ENCODE results near the gene WDR47. TPM values are rescaled to one million over a fixed set of nuclear protein-coding genes. Genes with fewer than 3 reads are reported as not detected.

The WDR47 gene
- total and polyA plus RNA-seq, 10 of the 15 experiments (the other 5 are each of a cell fraction or from before 2014, with no cell fraction given), result 2.4 to 9.7 (median 5.9) TPM

- TF ChIP-seq CTCF (IDR thresholded peaks at IDR 0.05 in 2 of 3, conservative IDR thresholded peaks at IDR 0.05 in 1 of 3; ENCODE audit: control insufficient read depth in 2 of 3, extremely low read depth in 1 of 3, insufficient read depth in 1 of 3, low read depth in 3 of 3, low read length in 3 of 3) (no peak), EED (IDR thresholded peaks at IDR 0.05; ENCODE audit: low read depth) (no peak), SUZ12 (IDR thresholded peaks at IDR 0.05; ENCODE audit: unreplicated experiment) (no peak), GATAD2B (conservative IDR thresholded peaks at IDR 0.05; ENCODE audit: low read depth) (no peak), DPF2 (IDR thresholded peaks at IDR 0.05) (no peak), RB1 (IDR thresholded peaks at IDR 0.05; ENCODE audit: borderline replicate concordance) (no peak)
Observed at GRCh38 chr1:108951242-108951641, 90.7 kb downstream of the WDR47 start (continued).

DNA sequence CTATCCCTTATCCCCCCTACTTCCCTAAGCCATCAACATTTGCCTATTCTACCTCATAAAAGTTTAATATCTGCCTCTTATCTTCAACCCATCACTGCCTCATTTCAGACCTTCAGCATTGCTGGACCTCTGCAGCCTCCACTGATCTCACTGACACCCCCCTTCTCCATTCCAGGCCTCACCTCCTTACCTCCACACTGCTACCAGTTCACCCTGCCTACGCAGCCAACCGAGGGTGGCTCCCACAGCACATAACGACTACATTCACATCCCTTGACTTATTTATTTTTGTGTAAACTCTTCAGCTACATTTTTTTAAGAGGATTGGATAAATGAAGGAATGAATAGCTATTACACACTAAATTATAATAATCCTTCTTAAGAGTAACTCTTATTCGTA is 92.9 kb downstream of the WDR47 start:
- H3K4me2 ChIP-seq (ENCODE audit: control insufficient read depth, insufficient read depth), result no peak overlapping the region
- CTCF ChIA-PET, result interaction anchor here (0.6 kb wide), 1 partner anchor 39 kb away, joined by 3 read pairs; no protein-coding TSS in a partner anchor
- TF ChIP-seq, protein P1, sequence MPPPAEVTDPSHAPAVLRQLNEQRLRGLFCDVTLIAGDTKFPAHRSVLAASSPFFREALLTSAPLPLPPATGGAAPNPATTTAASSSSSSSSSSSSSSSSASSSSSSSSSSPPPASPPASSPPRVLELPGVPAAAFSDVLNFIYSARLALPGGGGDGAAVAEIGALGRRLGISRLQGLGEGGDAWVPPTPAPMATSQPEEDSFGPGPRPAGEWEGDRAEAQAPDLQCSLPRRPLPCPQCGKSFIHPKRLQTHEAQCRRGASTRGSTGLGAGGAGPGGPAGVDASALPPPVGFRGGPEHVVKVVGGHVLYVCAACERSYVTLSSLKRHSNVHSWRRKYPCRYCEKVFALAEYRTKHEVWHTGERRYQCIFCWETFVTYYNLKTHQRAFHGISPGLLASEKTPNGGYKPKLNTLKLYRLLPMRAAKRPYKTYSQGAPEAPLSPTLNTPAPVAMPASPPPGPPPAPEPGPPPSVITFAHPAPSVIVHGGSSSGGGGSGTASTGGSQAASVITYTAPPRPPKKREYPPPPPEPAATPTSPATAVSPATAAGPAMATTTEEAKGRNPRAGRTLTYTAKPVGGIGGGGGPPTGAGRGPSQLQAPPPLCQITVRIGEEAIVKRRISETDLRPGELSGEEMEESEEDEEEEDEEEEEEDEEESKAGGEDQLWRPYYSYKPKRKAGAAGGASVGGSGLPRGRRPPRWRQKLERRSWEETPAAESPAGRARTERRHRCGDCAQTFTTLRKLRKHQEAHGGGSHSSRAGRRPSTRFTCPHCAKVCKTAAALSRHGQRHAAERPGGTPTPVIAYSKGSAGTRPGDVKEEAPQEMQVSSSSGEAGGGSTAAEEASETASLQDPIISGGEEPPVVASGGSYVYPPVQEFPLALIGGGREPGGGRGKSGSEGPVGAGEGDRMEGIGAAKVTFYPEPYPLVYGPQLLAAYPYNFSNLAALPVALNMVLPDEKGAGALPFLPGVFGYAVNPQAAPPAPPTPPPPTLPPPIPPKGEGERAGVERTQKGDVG (CRISPR knock-in tag; IDR thresholded peaks at IDR 0.05), result no peak
- no peak for TF ChIP-seq SPI1 (IDR thresholded peaks at IDR 0.05; ENCODE audit: borderline replicate concordance, insufficient read depth, low read depth, low read length)
- no peak for TF ChIP-seq PML (IDR thresholded peaks at IDR 0.05; ENCODE audit: low read length)
- TF ChIP-seq BACH1 (IDR thresholded peaks at IDR 0.05; ENCODE audit: borderline replicate concordance), result no peak
- TF ChIP-seq MTA3 (IDR thresholded peaks at IDR 0.05; ENCODE audit: borderline replicate concordance, low read length), result no peak
- no peak for TF ChIP-seq ETV6 (conservative IDR thresholded peaks at IDR 0.05 in 1 of 2, IDR thresholded peaks at IDR 0.05 in 1 of 2; ENCODE audit: borderline replicate concordance in 1 of 2, low read depth in 1 of 2)
- no peak for TF ChIP-seq IRF4 (IDR thresholded peaks at IDR 0.05; ENCODE audit: low read depth, low read length)
- TF ChIP-seq PKNOX1 (IDR thresholded peaks at IDR 0.05), result no peak
- TF ChIP-seq SREBF2 (IDR thresholded peaks at IDR 0.05; ENCODE audit: low read length), result no peak

More for the DNA sequence above, 92.9 kb downstream of the WDR47 start:
- Histone ChIP-seq H3K9ac (ENCODE audit: control insufficient read depth, insufficient read depth, low read length) (no peak overlapping the region), H3K4me3 (no peak overlapping the region), H3K9me3 (replicated peaks; ENCODE audit: control insufficient read depth, insufficient read depth, low read length) (no peaks in the 10 kb centered on the region), H3K27ac (ENCODE audit: control insufficient read depth, insufficient read depth) (no peak overlapping the region), H2AFZ (ENCODE audit: control insufficient read depth, low read depth, low read length) (no peak overlapping the region), H4K20me1 (ENCODE audit: control insufficient read depth, insufficient read depth) (no peaks in the 10 kb centered on the region), H3K36me3 (ENCODE audit: control insufficient read depth in 2 of 2, insufficient read depth in 2 of 2, low read length in 1 of 2) (peaks cover 0 to 6% of the 10 kb centered on the region in 2 experiments; a peak in 3 of 4 replicates), H3K79me2 (ENCODE audit: control insufficient read depth, insufficient read depth, low read length) (peaks cover 16% of the 10 kb centered on the region), H3K4me1 (ENCODE audit: control insufficient read depth, insufficient read depth, low read length) (no peaks in the 10 kb centered on the region), H3K27me3 (replicated peaks in 1 of 2; ENCODE audit: control insufficient read depth in 2 of 2, insufficient read depth in 2 of 2, low read length in 1 of 2) (no peaks in the 10 kb centered on the region)
- no peak for FAIRE-seq
- RAD21 ChIA-PET (ENCODE audit: unreplicated experiment), result no interaction called here
- intact Hi-C loops (cut with micrococcal nuclease; ENCODE audit: unreplicated experiment), result no loop called here
- no peak for ATAC-seq
- SMC1A ChIA-PET (ENCODE audit: uncharacterized antibody, unreplicated experiment), result interaction anchor here (1.0 to 1.2 kb wide), 2 partner anchors 116 to 163 kb away, joined by 3 to 4 read pairs; no protein-coding TSS in a partner anchor
- POLR2A ChIA-PET, result interaction anchor here (0.5 to 1.3 kb wide), 3 partner anchors 15 to 168 kb away, joined by 3 to 7 read pairs (median 5); partner anchors contain the start of gene CLCC1
- no TSS peak for BruUV-seq (replicated peaks)
- in situ Hi-C loops (cut with MboI), result no loop called here
- DNase-seq (ENCODE audit: low read depth, low spot score), result no peak
- WGBS (ENCODE audit: insufficient coverage, insufficient replicate concordance, low lambda C conversion rate, missing lambda C conversion rate), result 94% methylated on average over 4 of the region's 4 CpGs
